KG1 (cell line): Measurements from ENCODE around the gene TMA7.
A peak's percentile ranks its signal among the peaks of the same experiment; 100 is the strongest.
"Not testable (repeated sequence)": the region's sequence is repeated elsewhere in the genome, so short reads cannot be mapped to it uniquely, and the experiment has no call there.

Experiments used
- DNase-seq: peaks from one replicate; lab custom pipeline; 2025; lab: John Stamatoyannopoulos, UW

TMA7 gene

GRCh38 chr3:48436477-48436787 is 3.6 kb upstream of the TMA7 start:
- no peak for DNase-seq

- no peak for DNase-seq
Observed at GRCh38 chr3:48436855-48437254, 3.2 kb upstream of the TMA7 start.

GRCh38 chr3:48437812-48438211 is 2.2 kb upstream of the TMA7 start:
- DNase-seq, result no peak

GRCh38 chr3:48440590-48440958 is 517 bp downstream of the TMA7 start:
- DNase-seq, result no peak

- DNase-seq, result no peak
Observed at GRCh38 chr3:48441940-48442339, 1.9 kb downstream of the TMA7 start.

GRCh38 chr3:48445277-48445882 is 5.3 kb downstream of the TMA7 start:
- no peak for DNase-seq

- DNase-seq, result no peak
Observed at GRCh38 chr3:48446043-48446424, 6.0 kb downstream of the TMA7 start.

- peak; percentile 73 for DNase-seq
Observed at GRCh38 chr3:48446425-48447193, 6.6 kb downstream of the TMA7 start, which contains the start of gene ATRIP. Gene ATRIP (plus strand): TSS chr3:48446737. CDS start chr3:48446846, 109 bp downstream.

- DNase-seq, result no peak
Observed at GRCh38 chr3:48451270-48451669, 11.2 kb downstream of the TMA7 start.

- no peak for DNase-seq
Observed at GRCh38 chr3:48456456-48456855, 16.4 kb downstream of the TMA7 start.

GRCh38 chr3:48459331-48459730 is 19.3 kb downstream of the TMA7 start:
- no peak for DNase-seq

- no peak for DNase-seq
Observed at GRCh38 chr3:48459773-48460516, 19.9 kb downstream of the TMA7 start.

- DNase-seq, result no peak
Observed at GRCh38 chr3:48460517-48460902, 20.5 kb downstream of the TMA7 start.

GRCh38 chr3:48461767-48462166 is 21.7 kb downstream of the TMA7 start:
- not testable (repeated sequence) for DNase-seq

GRCh38 chr3:48463703-48464102 is 23.6 kb downstream of the TMA7 start:
- no peak for DNase-seq

- no peak for DNase-seq
Observed at GRCh38 chr3:48464713-48465221, 24.7 kb downstream of the TMA7 start.

GRCh38 chr3:48465237-48465530 is 25.1 kb downstream of the TMA7 start:
- DNase-seq, result no peak

GRCh38 chr3:48465531-48466378 is 25.7 kb downstream of the TMA7 start:
- peak; percentile 51 for DNase-seq

GRCh38 chr3:48466386-48467109 is 26.5 kb downstream of the TMA7 start:
- DNase-seq, result no peak

GRCh38 chr3:48467110-48467454 is 27.0 kb downstream of the TMA7 start:
- no peak for DNase-seq

- DNase-seq, result no peak
Observed at GRCh38 chr3:48467473-48468267, 27.6 kb downstream of the TMA7 start.
